Smooth muscle cell (in vitro differentiated cells): ENCODE measurements around the gene RMDN3. TPM values are rescaled to one million over a fixed set of nuclear protein-coding genes. Genes with fewer than 3 reads are reported as not detected.

Experiments used
- DNase-seq: peaks from one replicate; lab custom pipeline; 2025; ENCODE audit not compliant: unreplicated experiment; lab: John Stamatoyannopoulos, UW
- H2AFZ ChIP-seq: fragments of 200-600 bp; sonication (generic); 2 replicates; pipeline ENCODE4 v1.6.0; 2016; ENCODE audit warnings: antibody characterized with exemption, low read depth, mild to moderate bottlenecking
- H3F3A ChIP-seq: fragments of 200-600 bp; sonication (generic); 2 replicates; pipeline ENCODE4 v1.6.0; 2017; ENCODE audit warnings: antibody characterized with exemption, low read depth
- H3K27ac ChIP-seq: fragments of 200-600 bp; sonication (generic); 2 replicates; pipeline ENCODE4 v1.5.1; 2016; ENCODE audit warnings: low read depth, mild to moderate bottlenecking
- H3K27me3 ChIP-seq: fragments of 200-600 bp; sonication (generic); 2 replicates; pipeline ENCODE4 v1.6.1; 2016; ENCODE audit warnings: low read depth, mild to moderate bottlenecking
- H3K36me3 ChIP-seq: fragments of 200-600 bp; sonication (generic); 2 replicates; pipeline ENCODE4 v1.5.1; 2016; ENCODE audit warnings: low read depth
- H3K4me1 ChIP-seq: fragments of 200-600 bp; sonication (generic); 2 replicates; pipeline ENCODE4 v1.5.1; 2016; ENCODE audit warnings: low read depth
- H3K4me2 ChIP-seq: fragments of 200-600 bp; sonication (generic); 2 replicates; pipeline ENCODE4 v1.6.0; 2016; ENCODE audit warnings: mild to moderate bottlenecking
- H3K4me3 ChIP-seq: fragments of 200-600 bp; sonication (generic); 2 replicates; pipeline ENCODE4 v1.5.1; 2016; ENCODE audit warnings: mild to moderate bottlenecking
- H3K79me2 ChIP-seq: fragments of 200-600 bp; sonication (generic); 2 replicates; pipeline ENCODE4 v1.6.0; 2016; ENCODE audit warnings: low read depth, mild to moderate bottlenecking
- H3K9ac ChIP-seq: fragments of 200-600 bp; sonication (generic); 2 replicates; pipeline ENCODE4 v1.6.0; 2016; ENCODE audit warnings: low read depth
- H3K9me3 ChIP-seq: fragments of 200-600 bp; sonication (generic); replicated peaks from 2 replicates; pipeline ENCODE4 v1.5.1; 2016; ENCODE audit warnings: low read depth
- H4K20me1 ChIP-seq: fragments of 200-600 bp; sonication (generic); 2 replicates; pipeline ENCODE4 v1.6.0; 2016; ENCODE audit warnings: low read depth
- CTCF ChIP-seq: fragments of 200-600 bp; sonication (generic); IDR thresholded peaks from 2 replicates; pipeline ENCODE4 v1.5.1; 2017; ENCODE audit warnings: borderline replicate concordance, mild to moderate bottlenecking, antibody characterized with exemption; ENCODE audit not compliant: insufficient read depth, poor library complexity, severe bottlenecking
- WGBS: methylation state at CpG from one replicate; pipeline ENCODE4 v1.1.7; 2016; ENCODE audit warnings: low lambda C conversion rate; 5-methylcytosine and 5-hydroxymethylcytosine counted together
- polyA plus RNA-seq: library from polyadenylated mRNA; unstranded; fragments of >200 nt; fragmentation: Nextera tagmentation; extraction: Ambion mirVana; gene quantifications from 2 replicates; pipeline ENCODE4 v1.2.1, GENCODE V29; 2016
- total RNA-seq: library from RNA; depleted of rRNA; stranded (reverse); fragments of >200 nt; gene quantifications from 2 replicates; pipeline ENCODE4 v1.2.3, GENCODE V29; 2014

The RMDN3 gene
- total and polyA plus RNA-seq, 2 experiments from 2014 or later = 11.0 to 20.0 TPM

GRCh38 chr15:40775007-40775406 is 20.0 kb upstream of the RMDN3 start:
- Histone ChIP-seq H3K36me3 (peaks cover 3% of the 10 kb centered on the region), H3K4me2 (no peak overlapping the region)
- 98% methylated on average over 10 of the region's 10 CpGs for WGBS

GRCh38 chr15:40773902-40774301 is 18.8 kb upstream of the RMDN3 start:
- Histone ChIP-seq H2AFZ (no peak overlapping the region), H3K36me3 (peaks cover 3% of the 10 kb centered on the region), H3K4me3 (no peak overlapping the region), H4K20me1 (no peaks in the 10 kb centered on the region), H3K79me2 (no peaks in the 10 kb centered on the region), H3K9ac (no peak overlapping the region), H3K27ac (no peak overlapping the region), H3F3A (no peaks in the 10 kb centered on the region), H3K4me2 (no peak overlapping the region), H3K27me3 (no peaks in the 10 kb centered on the region), H3K4me1 (no peaks in the 10 kb centered on the region), H3K9me3 (no peaks in the 10 kb centered on the region)
- 97% methylated on average over 6 of the region's 6 CpGs for WGBS
- DNase-seq = no peak
- TF ChIP-seq CTCF = no peak

More at GRCh38 chr15:40775007-40775406, 20.0 kb upstream of the RMDN3 start:
- Histone ChIP-seq H3K9ac (no peak overlapping the region), H3K27ac (no peak overlapping the region), H3K4me1 (no peaks in the 10 kb centered on the region), H3K27me3 (no peaks in the 10 kb centered on the region), H3F3A (no peaks in the 10 kb centered on the region), H4K20me1 (peaks cover 5% of the 10 kb centered on the region), H3K9me3 (no peaks in the 10 kb centered on the region), H3K4me3 (no peak overlapping the region), H3K79me2 (no peaks in the 10 kb centered on the region), H2AFZ (no peak overlapping the region)
- no peak for TF ChIP-seq CTCF
- DNase-seq = no peak

- Histone ChIP-seq H3K27me3 (no peaks in the 10 kb centered on the region), H3K4me1 (no peaks in the 10 kb centered on the region), H3K4me3 (no peak overlapping the region), H3K27ac (no peak overlapping the region), H3K79me2 (no peaks in the 10 kb centered on the region), H2AFZ (no peak overlapping the region), H3K9ac (no peak overlapping the region), H3K9me3 (no peaks in the 10 kb centered on the region), H3K36me3 (peaks cover 3% of the 10 kb centered on the region), H4K20me1 (no peaks in the 10 kb centered on the region), H3K4me2 (no peak overlapping the region), H3F3A (no peaks in the 10 kb centered on the region)
- WGBS = 98% methylated on average over 8 of the region's 8 CpGs
- TF ChIP-seq CTCF = no peak
- DNase-seq = no peak
Observed at GRCh38 chr15:40773496-40773895, 18.4 kb upstream of the RMDN3 start.

GRCh38 chr15:40772014-40772413 is 17.0 kb upstream of the RMDN3 start:
- TF ChIP-seq CTCF = no peak
- Histone ChIP-seq H3K27ac (no peak overlapping the region), H3K27me3 (no peaks in the 10 kb centered on the region), H3K4me1 (no peaks in the 10 kb centered on the region), H3K9ac (no peak overlapping the region), H3K79me2 (no peaks in the 10 kb centered on the region), H3K4me3 (no peak overlapping the region), H3K9me3 (no peaks in the 10 kb centered on the region), H2AFZ (no peak overlapping the region), H3K4me2 (no peak overlapping the region), H3F3A (no peaks in the 10 kb centered on the region), H3K36me3 (no peaks in the 10 kb centered on the region), H4K20me1 (no peaks in the 10 kb centered on the region)
- no peak for DNase-seq
- WGBS = 97% methylated on average over 13 of the region's 13 CpGs
